Neural progenitor cell (in vitro differentiated cells): ENCODE measurements around the gene DIABLO. TPM values are rescaled to one million over a fixed set of nuclear protein-coding genes. Genes with fewer than 3 reads are reported as not detected.

Experiments
- DNase-seq: peaks from one replicate; pipeline ENCODE4 v3.0.0-alpha.2; 2016; ENCODE audit warnings: low spot score
- H2AFZ ChIP-seq: fragments of 200-600 bp; sonication (generic); replicated peaks from 2 replicates; pipeline ENCODE4 v1.6.1; 2016; ENCODE audit warnings: antibody characterized with exemption
- H3F3A ChIP-seq: fragments of 200-600 bp; sonication (generic); 2 replicates; pipeline ENCODE4 v1.6.1; 2016; ENCODE audit warnings: antibody characterized with exemption, low read depth
- H3K27ac ChIP-seq: fragments of 200-600 bp; sonication (generic); 2 replicates; pipeline ENCODE4 v1.5.1; 2016; ENCODE audit warnings: mild to moderate bottlenecking
- H3K27me3 ChIP-seq: fragments of 200-600 bp; sonication (generic); 2 replicates; pipeline ENCODE4 v1.6.1; 2016; ENCODE audit warnings: mild to moderate bottlenecking, moderate library complexity
- H3K36me3 ChIP-seq: fragments of 200-600 bp; sonication (generic); 2 replicates; pipeline ENCODE4 v1.5.1; 2016
- H3K4me1 ChIP-seq: fragments of 200-600 bp; sonication (generic); 2 replicates; pipeline ENCODE4 v1.6.1; 2016; ENCODE audit warnings: mixed run types
- H3K4me2 ChIP-seq: fragments of 200-600 bp; sonication (generic); 2 replicates; pipeline ENCODE4 v1.6.1; 2016
- H3K4me3 ChIP-seq: fragments of 200-600 bp; sonication (generic); 2 replicates; pipeline ENCODE4 v1.5.1; 2016
- H3K79me2 ChIP-seq: fragments of 200-600 bp; sonication (generic); 2 replicates; pipeline ENCODE4 v1.6.1; 2016; ENCODE audit warnings: low read depth
- H3K9ac ChIP-seq: fragments of 200-600 bp; sonication (generic); 2 replicates; pipeline ENCODE4 v1.6.1; 2016
- H3K9me3 ChIP-seq: fragments of 200-600 bp; sonication (generic); 2 replicates; pipeline ENCODE4 v1.5.1; 2016; ENCODE audit warnings: low read depth
- H4K20me1 ChIP-seq: fragments of 200-600 bp; sonication (generic); 2 replicates; pipeline ENCODE4 v1.6.1; 2016; ENCODE audit warnings: low read depth
- H3K27ac Mint-ChIP-seq: 3 replicates; pipeline ENCODE4 v1.8.0; 2021; ENCODE audit warnings: mixed read lengths
- H3K27me3 Mint-ChIP-seq: 2 replicates; pipeline ENCODE4 v1.8.0; 2022; ENCODE audit warnings: low read depth, mild to moderate bottlenecking, inconsistent platforms, moderate library complexity, mixed read lengths; ENCODE audit not compliant: insufficient read depth
- H3K36me3 Mint-ChIP-seq: 3 replicates; pipeline ENCODE4 v1.8.0; 2021; ENCODE audit warnings: mixed read lengths
- H3K4me1 Mint-ChIP-seq: 3 replicates; pipeline ENCODE4 v1.8.0; 2021; ENCODE audit warnings: mixed read lengths
- H3K4me3 Mint-ChIP-seq: 3 replicates; pipeline ENCODE4 v1.8.0; 2021; ENCODE audit warnings: mild to moderate bottlenecking, moderate library complexity, mixed read lengths
- H3K9me3 Mint-ChIP-seq: 3 replicates; pipeline ENCODE4 v1.8.0; 2020; ENCODE audit warnings: mixed read lengths
- EZH2 ChIP-seq: fragments of 200-600 bp; sonication (generic); IDR thresholded peaks from 2 replicates; pipeline ENCODE4 v1.6.1; 2017; ENCODE audit warnings: antibody characterized with exemption, mild to moderate bottlenecking, moderate library complexity
- EZH2phosphoT487 ChIP-seq: fragments of 200-600 bp; sonication (generic); IDR thresholded peaks from 2 replicates; pipeline ENCODE4 v1.6.1; 2017; ENCODE audit warnings: antibody characterized with exemption
- total RNA-seq: library from RNA; depleted of rRNA; stranded (reverse); fragments of >200 nt; gene quantifications from 2 replicates; pipeline ENCODE4 v1.2.3, GENCODE V29; 2015; ENCODE audit warnings: low replicate concordance
- TF ChIP-seq, protein P1 (sequence below): fragments of 200-600 bp; sonication (generic); IDR thresholded peaks from 2 replicates; pipeline ENCODE4 v1.5.1; 2017; ENCODE audit warnings: antibody characterized with exemption, mild to moderate bottlenecking

Gene DIABLO
- total RNA-seq, 1 donor from 2014 or later: 131 TPM

DNA sequence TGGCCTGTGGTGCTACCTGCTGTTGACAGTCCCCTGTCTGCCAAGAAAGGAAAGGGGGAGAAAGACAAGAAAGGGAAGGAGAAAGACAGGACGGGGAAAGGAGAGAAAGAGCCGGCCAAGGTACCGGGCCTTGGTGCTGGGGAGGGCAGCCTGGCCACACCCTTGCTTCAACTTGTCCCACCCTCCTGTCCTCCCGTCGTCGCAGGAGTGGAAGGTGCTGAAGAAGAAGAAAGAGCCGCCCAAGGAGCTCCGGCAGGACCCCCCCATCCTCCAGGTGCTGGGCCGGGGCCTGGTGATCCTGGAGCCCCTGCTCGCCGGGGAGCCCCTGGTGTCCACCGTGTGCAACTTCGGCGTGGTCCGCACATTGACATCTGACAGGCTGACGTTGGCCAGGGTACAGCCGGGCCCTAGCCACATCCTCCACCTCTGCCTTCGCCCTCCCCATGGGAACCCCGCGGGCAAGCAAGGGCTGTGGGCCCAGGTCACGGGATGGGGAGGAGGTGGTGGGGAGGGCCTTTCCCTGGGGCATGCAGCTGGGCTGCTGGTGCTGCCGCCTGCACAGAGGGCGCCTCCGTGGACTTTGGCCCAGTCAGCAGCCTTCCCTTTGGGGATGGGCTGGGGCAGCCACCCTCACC lies 25.2 kb downstream of the DIABLO start:
- no peak overlapping the region for H3K27ac Mint-ChIP-seq
- H3K4me1 Mint-ChIP-seq: peaks cover 13% of the 10 kb centered on the region
- Histone ChIP-seq H2AFZ (no peak overlapping the region), H3K27me3 (peaks cover 44% of the 10 kb centered on the region), H3K9ac (no peak overlapping the region), H3K4me3 (no peak overlapping the region), H4K20me1 (peaks cover 13% of the 10 kb centered on the region), H3K9me3 (no peaks in the 10 kb centered on the region), H3K36me3 (no peaks in the 10 kb centered on the region), H3K4me1 (peaks cover 3% of the 10 kb centered on the region), H3K4me2 (no peak overlapping the region), H3K27ac (no peak overlapping the region), H3F3A (peaks cover 18% of the 10 kb centered on the region), H3K79me2 (no peaks in the 10 kb centered on the region)
- peak; percentile 49 for DNase-seq
- TF ChIP-seq EZH2phosphoT487: no peak
- TF ChIP-seq EZH2: no peak
- TF ChIP-seq, protein P1, sequence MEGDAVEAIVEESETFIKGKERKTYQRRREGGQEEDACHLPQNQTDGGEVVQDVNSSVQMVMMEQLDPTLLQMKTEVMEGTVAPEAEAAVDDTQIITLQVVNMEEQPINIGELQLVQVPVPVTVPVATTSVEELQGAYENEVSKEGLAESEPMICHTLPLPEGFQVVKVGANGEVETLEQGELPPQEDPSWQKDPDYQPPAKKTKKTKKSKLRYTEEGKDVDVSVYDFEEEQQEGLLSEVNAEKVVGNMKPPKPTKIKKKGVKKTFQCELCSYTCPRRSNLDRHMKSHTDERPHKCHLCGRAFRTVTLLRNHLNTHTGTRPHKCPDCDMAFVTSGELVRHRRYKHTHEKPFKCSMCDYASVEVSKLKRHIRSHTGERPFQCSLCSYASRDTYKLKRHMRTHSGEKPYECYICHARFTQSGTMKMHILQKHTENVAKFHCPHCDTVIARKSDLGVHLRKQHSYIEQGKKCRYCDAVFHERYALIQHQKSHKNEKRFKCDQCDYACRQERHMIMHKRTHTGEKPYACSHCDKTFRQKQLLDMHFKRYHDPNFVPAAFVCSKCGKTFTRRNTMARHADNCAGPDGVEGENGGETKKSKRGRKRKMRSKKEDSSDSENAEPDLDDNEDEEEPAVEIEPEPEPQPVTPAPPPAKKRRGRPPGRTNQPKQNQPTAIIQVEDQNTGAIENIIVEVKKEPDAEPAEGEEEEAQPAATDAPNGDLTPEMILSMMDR: peak; percentile 32
- peaks cover 2% of the 10 kb centered on the region for H3K9me3 Mint-ChIP-seq
- H3K27me3 Mint-ChIP-seq: peaks cover 37% of the 10 kb centered on the region
- no peaks in the 10 kb centered on the region for H3K36me3 Mint-ChIP-seq
- H3K4me3 Mint-ChIP-seq: no peak overlapping the region

- Histone ChIP-seq H4K20me1 (peaks cover 4% of the 10 kb centered on the region), H3K27ac (no peak overlapping the region), H3K4me1 (peaks cover 3% of the 10 kb centered on the region), H3K4me3 (no peak overlapping the region), H3K79me2 (no peaks in the 10 kb centered on the region), H3F3A (peaks cover 8% of the 10 kb centered on the region), H3K4me2 (no peak overlapping the region), H3K27me3 (peaks cover 35% of the 10 kb centered on the region), H3K9me3 (no peaks in the 10 kb centered on the region), H3K9ac (no peak overlapping the region), H3K36me3 (no peaks in the 10 kb centered on the region), H2AFZ (no peak overlapping the region)
- TF ChIP-seq EZH2: no peak
- TF ChIP-seq, protein P1: no peak
- Mint-ChIP-seq H3K4me3 (no peak overlapping the region), H3K4me1 (peaks cover 7% of the 10 kb centered on the region), H3K9me3 (peaks cover 8% of the 10 kb centered on the region), H3K27ac (no peak overlapping the region), H3K36me3 (no peaks in the 10 kb centered on the region), H3K27me3 (peaks cover 28% of the 10 kb centered on the region)
- no peak for DNase-seq
Measured at GRCh38 chr12:122199484-122200355, 26.1 kb downstream of the DIABLO start.

DNA sequence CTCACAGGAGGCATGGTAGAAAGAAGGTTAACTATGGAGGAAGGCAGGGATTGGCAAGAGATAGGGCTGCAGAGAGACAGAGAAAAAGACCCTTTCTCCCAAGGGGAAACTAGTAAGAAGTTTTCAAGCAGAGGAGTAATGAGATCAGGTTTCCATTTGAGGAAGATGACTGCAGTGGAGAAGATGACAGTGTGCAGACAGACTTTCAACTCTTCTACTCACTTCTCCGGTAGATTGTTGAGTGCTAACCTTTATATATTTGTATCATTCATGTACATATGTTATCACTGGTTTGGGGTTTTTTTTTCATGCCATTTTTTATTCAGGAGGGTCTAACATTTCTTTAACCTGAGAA lies 28.3 kb downstream of the DIABLO start:
- Histone ChIP-seq H2AFZ (no peak overlapping the region), H3K79me2 (no peaks in the 10 kb centered on the region), H3K4me2 (no peak overlapping the region), H3K36me3 (no peaks in the 10 kb centered on the region), H3F3A (no peaks in the 10 kb centered on the region), H3K9me3 (no peaks in the 10 kb centered on the region), H3K27me3 (peaks cover 13% of the 10 kb centered on the region), H3K9ac (no peak overlapping the region), H4K20me1 (no peaks in the 10 kb centered on the region), H3K4me1 (no peaks in the 10 kb centered on the region), H3K4me3 (no peak overlapping the region), H3K27ac (no peak overlapping the region)
- H3K4me3 Mint-ChIP-seq: no peak overlapping the region
- H3K36me3 Mint-ChIP-seq: no peaks in the 10 kb centered on the region
- DNase-seq: no peak
- H3K27me3 Mint-ChIP-seq: peaks cover 18% of the 10 kb centered on the region
- H3K4me1 Mint-ChIP-seq: peaks cover 4% of the 10 kb centered on the region
- no peak overlapping the region for H3K27ac Mint-ChIP-seq
- peaks cover 10% of the 10 kb centered on the region for H3K9me3 Mint-ChIP-seq
- TF ChIP-seq EZH2phosphoT487: no peak
- TF ChIP-seq, protein P1: no peak
- TF ChIP-seq EZH2: no peak
